ENCODE results near the gene TAL1. TPM values are rescaled to one million over a fixed set of nuclear protein-coding genes. Genes with fewer than 3 reads are reported as not detected.
A peak's percentile ranks its signal among the peaks of the same experiment; 100 is the strongest.
"Not testable (repeated sequence)": the region's sequence is repeated elsewhere in the genome, so short reads cannot be mapped to it uniquely, and the experiment has no call there.

TAL1 gene
- total RNA-seq, 1 donor from 2014 or later, result 3.2 TPM

- no peak for DNase-seq (ENCODE audit: low spot score)
Observed at GRCh38 chr1:47212636-47213229, 19.3 kb downstream of the TAL1 start.

DNA sequence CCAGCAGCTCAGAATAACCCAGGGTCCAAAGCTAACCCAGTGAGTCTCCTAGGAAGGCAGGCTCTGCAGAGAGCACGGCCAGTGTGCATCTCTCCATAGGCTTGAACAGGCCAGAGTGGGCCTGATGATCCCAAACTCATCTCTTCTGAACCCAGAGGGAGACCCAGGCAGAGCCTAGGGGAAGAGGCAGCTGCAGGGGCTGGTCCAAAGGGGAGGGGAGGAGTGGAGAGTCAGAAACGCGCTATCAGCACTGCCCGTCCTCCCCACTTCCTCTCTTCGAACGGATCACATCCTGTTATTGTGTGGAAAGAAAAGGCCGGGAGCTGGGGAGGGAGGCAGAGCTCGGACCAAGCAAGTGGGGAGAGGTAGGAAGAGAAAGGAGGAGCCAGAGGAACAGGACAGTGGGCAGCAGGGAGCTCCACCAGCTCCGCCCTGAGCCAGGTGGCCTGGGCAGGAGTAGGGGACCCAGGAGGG lies 20.2 kb downstream of the TAL1 start:
- DNase-seq (ENCODE audit: low spot score), result no peak

- DNase-seq (ENCODE audit: low spot score), result no peak
Observed at GRCh38 chr1:47210666-47211065, 21.4 kb downstream of the TAL1 start.

GRCh38 chr1:47209725-47210325 lies 22.2 kb downstream of the TAL1 start:
- DNase-seq (ENCODE audit: low spot score), result no peak

GRCh38 chr1:47209091-47209490 lies 22.9 kb downstream of the TAL1 start:
- no peak for DNase-seq (ENCODE audit: low spot score)

GRCh38 chr1:47208374-47208850 lies 23.6 kb downstream of the TAL1 start:
- no peak for DNase-seq (ENCODE audit: low spot score)

GRCh38 chr1:47207803-47208373 lies 24.1 kb downstream of the TAL1 start:
- no peak for DNase-seq (ENCODE audit: low spot score)

- no peak for DNase-seq (ENCODE audit: low spot score)
Observed at GRCh38 chr1:47205918-47206317, 26.1 kb downstream of the TAL1 start.

DNA sequence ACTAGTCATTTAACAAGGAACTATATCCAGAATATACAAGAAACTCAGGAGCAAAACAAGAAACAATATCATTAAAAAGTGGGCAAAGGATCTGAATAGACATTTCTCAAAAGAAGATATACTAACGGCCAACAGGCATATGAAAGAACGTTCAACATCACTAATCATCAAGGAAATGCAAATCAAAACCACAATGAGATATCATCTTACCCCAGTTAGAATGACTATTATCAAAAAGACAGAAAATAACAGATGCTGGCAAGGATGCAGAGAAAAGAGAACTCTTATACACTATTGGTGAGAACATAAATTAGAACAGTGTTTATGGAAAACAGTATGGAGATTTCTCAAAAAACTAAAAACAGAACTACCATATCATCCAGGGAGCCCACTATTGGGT lies 28.5 kb downstream of the TAL1 start:
- not testable (repeated sequence) for DNase-seq (ENCODE audit: low spot score)

DNA sequence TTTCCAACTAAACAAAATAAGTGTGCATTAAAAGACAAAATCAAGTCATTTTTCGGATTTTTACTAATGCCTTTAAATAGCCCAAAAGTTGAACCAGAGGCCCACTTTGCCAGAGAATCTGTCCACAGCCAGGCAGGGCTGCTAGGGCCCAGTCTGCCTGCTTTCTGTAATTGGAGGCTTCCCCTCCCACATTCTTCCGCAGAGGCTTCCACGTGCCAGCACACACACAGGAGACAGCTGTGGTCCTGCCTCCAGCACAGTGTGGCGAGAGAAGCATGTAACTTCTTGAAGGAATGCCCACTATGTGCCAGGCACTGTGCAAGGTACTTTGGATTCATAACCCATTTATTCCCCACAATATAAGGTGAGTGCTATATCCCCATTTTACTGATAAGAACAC lies 30.8 kb downstream of the TAL1 start:
- no peak for DNase-seq (ENCODE audit: low spot score)

DNA sequence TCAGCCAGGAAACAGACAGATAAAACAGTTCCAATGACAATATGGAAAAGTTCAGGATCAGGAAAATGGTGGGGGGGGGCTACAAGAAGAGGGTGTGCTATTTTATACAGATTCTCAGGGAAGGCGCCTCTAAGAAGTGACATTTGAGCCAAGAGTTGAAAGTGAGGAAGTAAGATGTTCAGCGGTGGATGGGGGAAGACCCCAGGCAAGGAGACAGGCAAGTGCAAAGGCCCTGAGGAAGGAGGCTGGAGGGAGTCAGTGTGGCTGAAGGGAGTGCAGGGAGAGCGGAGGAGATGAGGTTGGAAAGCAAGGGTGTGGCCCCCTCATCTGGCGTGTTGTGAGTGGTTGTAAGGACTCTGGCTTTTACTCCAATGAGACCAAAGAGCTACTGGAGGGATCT lies 33.8 kb downstream of the TAL1 start:
- DNase-seq (ENCODE audit: low spot score), result no peak

DNA sequence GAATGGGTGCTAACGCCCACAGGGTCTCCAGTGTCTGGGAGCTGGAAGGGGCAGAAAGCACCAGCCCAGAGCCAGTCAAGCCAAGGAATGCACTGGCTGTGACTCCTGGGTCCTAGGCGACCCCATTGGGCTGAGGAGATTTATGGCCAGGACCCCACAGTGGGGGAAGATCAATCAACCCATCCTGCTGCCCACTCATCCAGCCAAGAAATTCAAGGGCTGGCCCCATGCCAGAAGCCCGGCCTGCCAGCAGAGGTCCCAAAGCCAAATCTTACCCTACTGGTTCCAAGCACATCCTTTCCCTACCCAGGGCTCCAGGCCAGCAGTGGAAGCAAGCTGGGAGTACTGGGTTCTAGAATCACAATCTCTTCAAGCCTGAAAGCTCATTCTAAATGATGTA lies 35.4 kb downstream of the TAL1 start:
- DNase-seq (ENCODE audit: low spot score), result no peak

DNA sequence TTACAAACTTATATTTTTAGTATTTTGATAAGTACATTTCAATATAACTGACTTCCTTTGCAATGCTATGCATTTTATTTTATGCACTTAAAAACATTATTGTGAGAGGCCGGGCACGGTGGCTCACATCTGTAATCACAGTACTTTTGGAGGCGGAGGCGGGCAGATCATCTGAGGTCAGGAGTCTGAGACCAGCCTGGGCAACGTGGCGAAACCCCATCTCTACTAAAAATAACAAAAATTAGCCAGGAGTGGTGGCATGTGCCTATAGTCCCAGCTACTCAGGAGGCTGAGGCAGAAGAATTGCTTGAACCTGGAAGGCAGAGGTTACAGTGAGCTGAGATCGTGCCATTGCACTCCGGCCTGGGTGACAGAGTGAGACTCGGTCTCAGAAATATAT lies 36.0 kb downstream of the TAL1 start:
- DNase-seq (ENCODE audit: low spot score), result not testable (repeated sequence)

GRCh38 chr1:47194311-47194710 lies 37.7 kb downstream of the TAL1 start:
- no peak for DNase-seq (ENCODE audit: low spot score)

GRCh38 chr1:47193496-47193895 lies 38.5 kb downstream of the TAL1 start:
- not testable (repeated sequence) for DNase-seq (ENCODE audit: low spot score)

- peak; percentile 75 for DNase-seq (ENCODE audit: low spot score)
Observed at GRCh38 chr1:47192458-47193384, 39.3 kb downstream of the TAL1 start.

DNA sequence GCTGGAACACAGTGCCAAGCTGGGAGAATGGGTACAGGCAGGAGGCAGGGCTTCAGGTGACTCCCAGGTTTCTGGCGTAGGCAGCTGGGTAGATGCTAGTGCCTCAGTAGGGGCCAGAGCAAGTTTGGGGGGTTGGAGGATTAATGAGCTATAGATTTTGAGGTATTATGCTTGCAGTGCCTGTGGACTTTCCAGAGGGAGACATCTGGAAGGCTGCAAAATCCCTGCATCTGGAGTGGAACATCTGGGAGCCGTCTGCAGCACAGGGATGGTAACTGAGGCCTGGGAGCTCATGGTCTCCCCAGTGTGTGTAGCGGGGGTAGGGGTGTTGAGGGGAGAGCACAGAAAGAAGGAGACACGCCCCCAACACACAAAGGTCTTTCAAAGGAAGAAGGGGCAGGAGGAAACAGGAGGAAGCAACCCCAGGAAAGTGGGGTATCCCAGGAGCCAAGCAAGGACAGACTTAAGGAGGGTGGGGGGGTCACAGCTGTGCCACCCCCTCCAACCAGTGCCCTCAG lies 40.0 kb downstream of the TAL1 start:
- peak; percentile 35 for DNase-seq (ENCODE audit: low spot score)

DNA sequence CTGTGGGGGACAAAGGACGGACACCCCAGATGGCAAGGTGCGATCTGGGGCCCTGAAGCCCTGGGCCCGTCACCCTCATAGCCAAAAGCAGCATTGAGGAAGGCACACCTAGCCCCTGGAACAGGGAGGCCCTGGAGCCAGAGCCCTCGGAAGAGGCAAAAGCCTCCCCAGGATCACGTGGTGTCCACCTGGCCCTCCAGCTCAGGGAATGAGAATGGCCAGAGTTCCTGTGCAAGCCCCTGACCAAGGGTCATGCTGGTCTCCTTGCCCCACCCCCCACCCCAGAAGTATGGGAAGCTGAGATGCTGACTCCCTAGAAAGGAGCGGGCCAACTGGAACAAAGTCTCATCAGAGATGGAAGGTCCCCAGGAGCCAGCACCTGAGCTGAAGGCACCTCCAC lies 41.2 kb downstream of the TAL1 start:
- peak; percentile 36 for DNase-seq (ENCODE audit: low spot score)

GRCh38 chr1:47190509-47190855 lies 41.5 kb downstream of the TAL1 start:
- no peak for DNase-seq (ENCODE audit: low spot score)

DNA sequence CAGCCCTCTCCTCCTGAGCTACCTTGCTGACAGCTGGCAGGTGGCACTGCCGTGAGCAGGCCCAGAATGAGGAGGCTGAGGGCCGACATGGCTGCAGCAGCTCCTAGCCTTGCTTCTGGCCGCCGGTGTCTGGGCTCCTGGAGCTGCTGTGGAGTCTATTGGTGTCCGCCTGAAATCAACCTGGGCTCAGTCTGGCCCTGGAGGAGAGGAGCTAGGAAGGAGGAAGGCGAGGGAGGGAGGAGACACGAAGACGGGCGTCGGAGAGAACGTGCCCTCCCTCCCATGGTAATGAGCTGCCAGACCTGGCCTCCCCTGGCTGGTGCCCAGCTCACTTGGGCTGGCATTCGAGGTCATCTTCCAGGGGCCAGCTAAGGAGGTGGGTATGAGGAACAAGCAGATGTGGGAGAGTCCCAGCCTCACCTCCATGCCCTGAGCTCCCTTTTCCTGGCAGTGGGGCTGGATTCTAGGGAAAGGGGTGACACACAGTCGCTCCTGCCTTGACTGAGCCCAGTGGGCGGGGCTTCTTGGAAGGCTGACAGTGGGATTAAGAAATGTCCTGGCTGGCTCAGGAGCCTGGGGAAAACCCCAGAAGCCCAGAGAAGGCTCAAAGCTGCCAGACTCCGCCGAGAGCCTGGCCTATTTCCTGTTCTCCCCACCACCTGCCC lies 42.0 kb downstream of the TAL1 start, which contains the start of gene PDZK1IP1:
Gene PDZK1IP1 (minus strand): TSS at position 193 of the 665 bp plus-strand sequence. CDS start 104 bp downstream, at position 89.
- DNase-seq (ENCODE audit: low spot score), result peak; percentile 80

Measured in ureter (tissue), 1 donor.